H9 (cell line): ENCODE data around the gene OR8U1. TPM values are rescaled to one million over a fixed set of nuclear protein-coding genes. Genes with fewer than 3 reads are reported as not detected.

Experiments
- DNase-seq: peaks from one replicate; pipeline ENCODE4 v3.0.0-alpha.2; 2017
- H2AFZ ChIP-seq: one replicate; pipeline ENCODE4 v1.6.1; 2013; ENCODE audit warnings: mild to moderate bottlenecking, low read length, control low read depth, moderate library complexity
- H2AK5ac ChIP-seq: 2 replicates; pipeline ENCODE4 v1.6.1; 2013; ENCODE audit warnings: low read length, control low read depth, mixed read lengths; ENCODE audit not compliant: insufficient read length
- H2BK120ac ChIP-seq: one replicate; pipeline ENCODE4 v1.6.1; 2013; ENCODE audit warnings: low read depth, mild to moderate bottlenecking, low read length, control low read depth, inconsistent platforms; ENCODE audit not compliant: poor library complexity, severe bottlenecking
- H2BK12ac ChIP-seq: 2 replicates; pipeline ENCODE4 v1.6.1; 2013; ENCODE audit warnings: low read length, control low read depth, mixed read lengths, low read depth; ENCODE audit not compliant: insufficient read length
- H2BK15ac ChIP-seq: 2 replicates; pipeline ENCODE4 v1.6.1; 2013; ENCODE audit warnings: low read depth, low read length, control low read depth
- H2BK20ac ChIP-seq: one replicate; pipeline ENCODE4 v1.6.1; 2013; ENCODE audit warnings: low read depth, mild to moderate bottlenecking, low read length, control low read depth, inconsistent platforms; ENCODE audit not compliant: poor library complexity, severe bottlenecking
- H2BK5ac ChIP-seq: 2 replicates; pipeline ENCODE4 v1.6.1; 2013; ENCODE audit warnings: low read length, control low read depth, mixed read lengths; ENCODE audit not compliant: insufficient read length
- H3K14ac ChIP-seq: 2 replicates; pipeline ENCODE4 v1.6.1; 2013; ENCODE audit warnings: low read length, control low read depth; ENCODE audit not compliant: insufficient read depth
- H3K18ac ChIP-seq: 2 replicates; pipeline ENCODE4 v1.6.1; 2013; ENCODE audit warnings: low read depth, mild to moderate bottlenecking, mixed read lengths, low read length, control low read depth; ENCODE audit not compliant: insufficient read length
- H3K23ac ChIP-seq: 2 replicates; pipeline ENCODE4 v1.6.1; 2013; ENCODE audit warnings: low read length, control low read depth, mixed read lengths, low read depth; ENCODE audit not compliant: insufficient read length
- H3K23me2 ChIP-seq: 2 replicates; pipeline ENCODE4 v1.6.1; 2013; ENCODE audit warnings: low read depth, mild to moderate bottlenecking, mixed read lengths, low read length, control low read depth; ENCODE audit not compliant: insufficient read length, poor library complexity, severe bottlenecking
- H3K27ac ChIP-seq: 2 replicates; pipeline ENCODE4 v1.5.1; 2013; ENCODE audit warnings: low read length, control low read depth, mixed read lengths, low read depth; ENCODE audit not compliant: insufficient read length
- H3K27me3 ChIP-seq: 2 replicates; pipeline ENCODE4 v1.6.1; 2013; ENCODE audit warnings: low read length, control low read depth, inconsistent platforms; ENCODE audit not compliant: insufficient read depth
- H3K4ac ChIP-seq: 2 replicates; pipeline ENCODE4 v1.6.1; 2013; ENCODE audit warnings: low read depth, mild to moderate bottlenecking, control low read depth, inconsistent platforms, low read length, moderate library complexity
- H3K4me1 ChIP-seq: 2 replicates; pipeline ENCODE4 v1.6.1; 2013; ENCODE audit warnings: low read length, control low read depth, inconsistent platforms; ENCODE audit not compliant: insufficient read depth
- H3K4me2 ChIP-seq: 2 replicates; pipeline ENCODE4 v1.6.1; 2013; ENCODE audit warnings: low read length, control low read depth, mixed read lengths; ENCODE audit not compliant: insufficient read length, insufficient read depth
- H3K56ac ChIP-seq: 2 replicates; pipeline ENCODE4 v1.6.1; 2013; ENCODE audit warnings: low read depth, mild to moderate bottlenecking, mixed read lengths, low read length, control low read depth; ENCODE audit not compliant: insufficient read length
- H3K79me1 ChIP-seq: 2 replicates; pipeline ENCODE4 v1.6.1; 2013; ENCODE audit warnings: low read depth, mild to moderate bottlenecking, moderate library complexity, low read length, control low read depth, inconsistent platforms; ENCODE audit not compliant: insufficient read depth, poor library complexity, severe bottlenecking
- H3K79me2 ChIP-seq: 2 replicates; pipeline ENCODE4 v1.6.1; 2013; ENCODE audit warnings: low read length, control low read depth, inconsistent platforms; ENCODE audit not compliant: insufficient read depth
- H3K9ac ChIP-seq: 2 replicates; pipeline ENCODE4 v1.6.1; 2013; ENCODE audit warnings: low read length, control low read depth, mixed read lengths; ENCODE audit not compliant: insufficient read length; ENCODE audit errors: extremely low read depth
- H3K9me3 ChIP-seq: one replicate; pipeline ENCODE4 v1.6.1; 2013; ENCODE audit warnings: low read depth, low read length, inconsistent platforms; ENCODE audit not compliant: control insufficient read depth
- H3T11ph ChIP-seq: one replicate; pipeline ENCODE4 v1.6.1; 2013; ENCODE audit warnings: mild to moderate bottlenecking, low read length, control low read depth, inconsistent platforms
- H4K20me1 ChIP-seq: one replicate; pipeline ENCODE4 v1.6.1; 2013; ENCODE audit not compliant: control insufficient read depth, insufficient read length, insufficient read depth
- H4K5ac ChIP-seq: 2 replicates; pipeline ENCODE4 v1.6.1; 2013; ENCODE audit warnings: low read depth, mild to moderate bottlenecking, mixed read lengths, low read length, control low read depth; ENCODE audit not compliant: insufficient read length
- H4K8ac ChIP-seq: replicated peaks from 2 replicates; pipeline ENCODE4 v1.6.1; 2013; ENCODE audit warnings: low read length, control low read depth, mixed read lengths, low read depth; ENCODE audit not compliant: insufficient read length
- H4K91ac ChIP-seq: 2 replicates; pipeline ENCODE4 v1.6.1; 2013; ENCODE audit warnings: low read depth, mild to moderate bottlenecking, moderate library complexity, mixed read lengths, low read length, control low read depth; ENCODE audit not compliant: insufficient read length
- H3K27ac Mint-ChIP-seq, 3 experiments: 2 replicates in 2 of 3; 3 replicates in 1 of 3; pipeline ENCODE4 v1.8.0; 2020 to 2021; ENCODE audit warnings: mixed read lengths in 3 of 3, mild to moderate bottlenecking in 1 of 3, moderate library complexity in 1 of 3
- H3K27me3 Mint-ChIP-seq: 2 replicates; pipeline ENCODE4 v1.8.0; 2021; ENCODE audit warnings: low read depth, mild to moderate bottlenecking, moderate library complexity, mixed read lengths
- H3K36me3 Mint-ChIP-seq, 3 experiments: 2 replicates in 2 of 3; 3 replicates in 1 of 3; pipeline ENCODE4 v1.8.0; 2020 to 2021; ENCODE audit warnings: low read depth in 3 of 3, mixed read lengths in 3 of 3; ENCODE audit not compliant: insufficient read depth in 1 of 3
- H3K4me1 Mint-ChIP-seq, 2 experiments: 2 replicates each; pipeline ENCODE4 v1.8.0; 2020; ENCODE audit warnings: mixed read lengths in 2 of 2
- H3K4me3 Mint-ChIP-seq, 2 experiments: 2 replicates in 1 of 2; 3 replicates in 1 of 2; pipeline ENCODE4 v1.8.0; 2020 to 2021; ENCODE audit warnings: mild to moderate bottlenecking in 2 of 2, mixed read lengths in 2 of 2, moderate library complexity in 1 of 2
- H3K9me3 Mint-ChIP-seq, 2 experiments: 2 replicates in 1 of 2; 3 replicates in 1 of 2; pipeline ENCODE4 v1.8.0; 2020; ENCODE audit warnings: mild to moderate bottlenecking in 2 of 2, mixed read lengths in 2 of 2, moderate library complexity in 1 of 2
- CTCF ChIP-seq: fragments of 200-600 bp; sonication (generic); conservative IDR thresholded peaks from 3 replicates; pipeline ENCODE4 v1.8.0; 2021; ENCODE audit warnings: antibody characterized with exemption, mild to moderate bottlenecking
- total RNA-seq: library from RNA; stranded (reverse); gene quantifications from 2 replicates; pipeline ENCODE4 v1.2.1, GENCODE V29; 2021

Gene OR8U1
- total RNA-seq, 1 experiment from 2014 or later = not detected

GRCh38 chr11:56410801-56411200, 35.4 kb downstream of the OR8U1 start:
- H3K79me2 ChIP-seq = no peaks in the 10 kb centered on the region
- H4K20me1 ChIP-seq = no peaks in the 10 kb centered on the region
- peaks cover 0 to 34% of the 10 kb centered on the region in 2 experiments; a peak in 4 of 5 replicates for H3K9me3 Mint-ChIP-seq
- H2BK12ac ChIP-seq = no peak overlapping the region
- no peak overlapping the region for H3K18ac ChIP-seq
- no peak overlapping the region for H3K56ac ChIP-seq
- no peak overlapping the region for H3K27ac ChIP-seq
- no peak overlapping the region for H4K91ac ChIP-seq
- no peak overlapping the region for H3K4me2 ChIP-seq
- no peak overlapping the region for H3K4me3 Mint-ChIP-seq
- no peak overlapping the region for H2BK120ac ChIP-seq
- no peak overlapping the region for H3T11ph ChIP-seq
- no peak overlapping the region for H4K5ac ChIP-seq
- no peaks in the 10 kb centered on the region for H3K27me3 Mint-ChIP-seq
- no peak overlapping the region for H2BK20ac ChIP-seq
- no peak overlapping the region for H3K23ac ChIP-seq
- H3K36me3 Mint-ChIP-seq = no peaks in the 10 kb centered on the region; a peak in 1 of 7 replicates
- peaks cover 13% of the 10 kb centered on the region for H3K9me3 ChIP-seq
- no peaks in the 10 kb centered on the region for H3K79me1 ChIP-seq
- H3K4me1 Mint-ChIP-seq = no peaks in the 10 kb centered on the region
- no peak overlapping the region for H2AFZ ChIP-seq
- no peak overlapping the region for H3K14ac ChIP-seq
- no peak overlapping the region for H3K4ac ChIP-seq
- no peak overlapping the region for H4K8ac ChIP-seq
- no peak overlapping the region for H2AK5ac ChIP-seq
- TF ChIP-seq CTCF = no peak
- no peak overlapping the region for H2BK5ac ChIP-seq
- no peak overlapping the region for H2BK15ac ChIP-seq
- H3K9ac ChIP-seq = no peak overlapping the region
- no peaks in the 10 kb centered on the region for H3K27me3 ChIP-seq
- no peak for DNase-seq
- H3K4me1 ChIP-seq = no peaks in the 10 kb centered on the region
- no peaks in the 10 kb centered on the region for H3K23me2 ChIP-seq
- H3K27ac Mint-ChIP-seq = no peak overlapping the region
